ENCODE results near the gene ST8SIA6. TPM values are rescaled to one million over a fixed set of nuclear protein-coding genes. Genes with fewer than 3 reads are reported as not detected.

Gene ST8SIA6
- polyA plus RNA-seq, 2 of the 4 experiments (the other 2 are of a cell fraction): 0.16 to 0.25 TPM

DNA sequence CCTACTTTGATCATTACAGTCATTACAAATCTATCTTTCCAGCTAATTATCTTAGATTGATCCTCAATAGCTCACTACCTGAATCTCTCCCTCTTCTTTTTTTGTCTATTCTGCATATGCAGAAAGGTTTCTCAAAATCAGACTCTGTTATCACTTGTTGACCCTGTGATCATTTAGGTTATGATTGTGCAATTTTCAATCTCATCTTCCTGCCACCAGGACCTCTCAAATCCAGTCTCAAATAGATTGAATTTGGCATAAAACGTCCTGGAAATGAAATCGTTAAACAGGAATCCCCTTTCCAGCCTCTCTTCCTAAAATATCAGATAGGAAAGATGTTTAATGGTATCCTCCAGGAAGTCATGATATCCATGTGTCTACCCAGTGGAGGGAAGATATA lies 96.6 kb downstream of the ST8SIA6 start:
- CTCF ChIA-PET: no interaction called here
- no peaks in the 10 kb centered on the region for H3K9me3 ChIP-seq
- ATAC-seq: no peak
- H3K27ac ChIP-seq: no peak overlapping the region
- TF ChIP-seq EHF (CRISPR knock-in tag; IDR thresholded peaks at IDR 0.05) (no peak), RFX5 (IDR thresholded peaks at IDR 0.05) (no peak), RARB (CRISPR knock-in tag; IDR thresholded peaks at IDR 0.05) (no peak), HOXB13 (CRISPR knock-in tag; IDR thresholded peaks at IDR 0.05; ENCODE audit: low read depth) (no peak), POLR2A (IDR thresholded peaks at IDR 0.05; ENCODE audit: low read length) (no peak)
- DNase-seq (ENCODE audit: low read depth in 1 of 2, low spot score in 1 of 2): no peak
- H3K4me1 ChIP-seq: no peaks in the 10 kb centered on the region
- 24% methylated on average over 2 of the region's 2 CpGs for WGBS (ENCODE audit: missing lambda C conversion rate)
- H3K4me2 ChIP-seq: no peak overlapping the region
- POLR2A ChIA-PET: no interaction called here
- no peak for FAIRE-seq
- H3K4me3 ChIP-seq: no peak overlapping the region

DNA sequence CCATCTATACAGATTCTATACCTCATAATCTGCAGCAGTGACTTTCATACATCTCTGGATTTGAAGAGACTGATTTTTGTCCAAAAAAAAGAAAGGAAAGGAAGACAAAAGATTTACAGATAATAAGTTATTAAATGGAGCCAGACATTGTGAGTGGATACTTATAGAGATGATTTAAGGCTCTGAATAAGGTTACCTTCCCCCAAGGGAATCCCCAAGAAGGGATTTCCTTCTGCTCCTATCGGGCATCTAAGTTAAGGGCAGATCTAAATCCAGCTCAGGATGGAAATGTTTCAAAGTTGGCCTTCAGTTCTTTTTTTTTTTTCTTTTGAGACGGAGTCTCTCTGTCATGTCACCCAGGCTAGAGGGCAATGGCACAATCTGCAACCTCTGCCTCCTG lies 97.6 kb downstream of the ST8SIA6 start:
- POLR2A ChIA-PET: no interaction called here
- FAIRE-seq: no peak

DNA sequence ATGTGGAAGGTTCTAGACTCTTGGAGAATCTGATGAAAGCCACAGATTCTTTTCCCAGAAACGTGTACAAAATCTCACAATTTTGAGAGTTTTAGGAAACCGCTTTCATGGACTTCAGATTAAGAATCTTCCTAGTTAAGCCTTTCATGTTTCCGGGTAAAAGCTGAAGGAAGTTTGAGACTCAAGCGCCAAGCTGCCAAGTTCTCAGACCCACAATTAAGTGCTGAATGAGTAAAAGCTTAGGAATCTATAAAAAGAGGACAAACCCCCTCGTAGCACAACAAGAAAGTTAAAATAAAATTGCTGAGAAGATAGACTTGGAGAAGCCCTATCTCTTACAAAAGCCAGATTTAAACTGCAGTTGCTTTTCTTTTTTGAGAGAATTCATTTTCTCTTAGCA lies 99.6 kb downstream of the ST8SIA6 start:
- DNase-seq (ENCODE audit: low read depth in 1 of 2, low spot score in 1 of 2) (no peak), ATAC-seq (no peak), FAIRE-seq (no peak)
- Histone ChIP-seq H3K9me3 (0 out of 3 replicates have a peak, but pooled peaks cover 3% of the 10 kb centered on the region), H3K4me1 (no peaks in the 10 kb centered on the region), H3K4me3 (no peak overlapping the region), H3K4me2 (no peak overlapping the region), H3K27ac (no peak overlapping the region)
- POLR2A ChIA-PET: no interaction called here
- TF ChIP-seq RNF2 (IDR thresholded peaks at IDR 0.05; ENCODE audit: borderline replicate concordance, low read depth): no peak
- TF ChIP-seq ZNF302 (CRISPR knock-in tag; IDR thresholded peaks at IDR 0.05): no peak
- no peak for TF ChIP-seq ESRRA (IDR thresholded peaks at IDR 0.05; ENCODE audit: borderline replicate concordance, low read length)
- TF ChIP-seq NFE2L2 (conservative IDR thresholded peaks at IDR 0.05; ENCODE audit: low read length): no peak
- no peak for TF ChIP-seq ZC3H11A (IDR thresholded peaks at IDR 0.05)
- TF ChIP-seq CHD4 (IDR thresholded peaks at IDR 0.05; ENCODE audit: borderline replicate concordance): no peak
- no peak for TF ChIP-seq EHF (CRISPR knock-in tag; IDR thresholded peaks at IDR 0.05)
- no peak for TF ChIP-seq MAFK (IDR thresholded peaks at IDR 0.05; ENCODE audit: partially characterized antibody)
- no peak for TF ChIP-seq EHMT2 (IDR thresholded peaks at IDR 0.05; ENCODE audit: low read depth)
- TF ChIP-seq CBX2 (IDR thresholded peaks at IDR 0.05; ENCODE audit: borderline replicate concordance, low read depth): no peak
- no peak for TF ChIP-seq CEBPB (IDR thresholded peaks at IDR 0.05)
- no peak for TF ChIP-seq RAD21 (conservative IDR thresholded peaks at IDR 0.05 in 1 of 2, IDR thresholded peaks at IDR 0.05 in 1 of 2)
- WGBS (ENCODE audit: missing lambda C conversion rate): 34% methylated on average over 5 of the region's 5 CpGs
- CTCF ChIA-PET: no interaction called here

More for the DNA sequence above, 97.6 kb downstream of the ST8SIA6 start:
- H3K4me2 ChIP-seq: no peak overlapping the region
- H3K9me3 ChIP-seq: no peaks in the 10 kb centered on the region
- no peaks in the 10 kb centered on the region for H3K4me1 ChIP-seq
- WGBS (ENCODE audit: missing lambda C conversion rate): 43% methylated on average over 2 of the region's 2 CpGs
- no peak overlapping the region for H3K4me3 ChIP-seq
- no peak for ATAC-seq
- CTCF ChIA-PET: no interaction called here
- no peak for DNase-seq (ENCODE audit: low read depth in 1 of 2, low spot score in 1 of 2)
- no peak overlapping the region for H3K27ac ChIP-seq
- TF ChIP-seq TP53 (CRISPR knock-in tag; IDR thresholded peaks at IDR 0.05): no peak
- TF ChIP-seq FOSL2 (IDR thresholded peaks at IDR 0.05): no peak
- TF ChIP-seq FOSL2 (CRISPR knock-in tag; IDR thresholded peaks at IDR 0.05): no peak
- TF ChIP-seq, protein P1, sequence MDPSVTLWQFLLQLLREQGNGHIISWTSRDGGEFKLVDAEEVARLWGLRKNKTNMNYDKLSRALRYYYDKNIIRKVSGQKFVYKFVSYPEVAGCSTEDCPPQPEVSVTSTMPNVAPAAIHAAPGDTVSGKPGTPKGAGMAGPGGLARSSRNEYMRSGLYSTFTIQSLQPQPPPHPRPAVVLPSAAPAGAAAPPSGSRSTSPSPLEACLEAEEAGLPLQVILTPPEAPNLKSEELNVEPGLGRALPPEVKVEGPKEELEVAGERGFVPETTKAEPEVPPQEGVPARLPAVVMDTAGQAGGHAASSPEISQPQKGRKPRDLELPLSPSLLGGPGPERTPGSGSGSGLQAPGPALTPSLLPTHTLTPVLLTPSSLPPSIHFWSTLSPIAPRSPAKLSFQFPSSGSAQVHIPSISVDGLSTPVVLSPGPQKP (IDR thresholded peaks at IDR 0.05; ENCODE audit: low read depth, low read length): no peak
- TF ChIP-seq POLR2A (IDR thresholded peaks at IDR 0.05; ENCODE audit: low read length): no peak
- TF ChIP-seq HDAC2 (IDR thresholded peaks at IDR 0.05): no peak
- TF ChIP-seq NPAS2 (CRISPR knock-in tag; IDR thresholded peaks at IDR 0.05; ENCODE audit: borderline replicate concordance): no peak
- TF ChIP-seq FOSB (CRISPR knock-in tag; IDR thresholded peaks at IDR 0.05): no peak
- TF ChIP-seq KDM1A (IDR thresholded peaks at IDR 0.05; ENCODE audit: low read depth): no peak
- TF ChIP-seq, protein P2, sequence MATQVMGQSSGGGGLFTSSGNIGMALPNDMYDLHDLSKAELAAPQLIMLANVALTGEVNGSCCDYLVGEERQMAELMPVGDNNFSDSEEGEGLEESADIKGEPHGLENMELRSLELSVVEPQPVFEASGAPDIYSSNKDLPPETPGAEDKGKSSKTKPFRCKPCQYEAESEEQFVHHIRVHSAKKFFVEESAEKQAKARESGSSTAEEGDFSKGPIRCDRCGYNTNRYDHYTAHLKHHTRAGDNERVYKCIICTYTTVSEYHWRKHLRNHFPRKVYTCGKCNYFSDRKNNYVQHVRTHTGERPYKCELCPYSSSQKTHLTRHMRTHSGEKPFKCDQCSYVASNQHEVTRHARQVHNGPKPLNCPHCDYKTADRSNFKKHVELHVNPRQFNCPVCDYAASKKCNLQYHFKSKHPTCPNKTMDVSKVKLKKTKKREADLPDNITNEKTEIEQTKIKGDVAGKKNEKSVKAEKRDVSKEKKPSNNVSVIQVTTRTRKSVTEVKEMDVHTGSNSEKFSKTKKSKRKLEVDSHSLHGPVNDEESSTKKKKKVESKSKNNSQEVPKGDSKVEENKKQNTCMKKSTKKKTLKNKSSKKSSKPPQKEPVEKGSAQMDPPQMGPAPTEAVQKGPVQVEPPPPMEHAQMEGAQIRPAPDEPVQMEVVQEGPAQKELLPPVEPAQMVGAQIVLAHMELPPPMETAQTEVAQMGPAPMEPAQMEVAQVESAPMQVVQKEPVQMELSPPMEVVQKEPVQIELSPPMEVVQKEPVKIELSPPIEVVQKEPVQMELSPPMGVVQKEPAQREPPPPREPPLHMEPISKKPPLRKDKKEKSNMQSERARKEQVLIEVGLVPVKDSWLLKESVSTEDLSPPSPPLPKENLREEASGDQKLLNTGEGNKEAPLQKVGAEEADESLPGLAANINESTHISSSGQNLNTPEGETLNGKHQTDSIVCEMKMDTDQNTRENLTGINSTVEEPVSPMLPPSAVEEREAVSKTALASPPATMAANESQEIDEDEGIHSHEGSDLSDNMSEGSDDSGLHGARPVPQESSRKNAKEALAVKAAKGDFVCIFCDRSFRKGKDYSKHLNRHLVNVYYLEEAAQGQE (IDR thresholded peaks at IDR 0.05): no peak
- TF ChIP-seq FOXS1 (CRISPR knock-in tag; IDR thresholded peaks at IDR 0.05): no peak
